ENCODE data around the gene GSKIP. TPM values are rescaled to one million over a fixed set of nuclear protein-coding genes. Genes with fewer than 3 reads are reported as not detected.

GSKIP gene
- polyA plus RNA-seq, 1 of the 3 experiments (the other 2 are of a cell fraction), result 13.6 TPM

- Histone ChIP-seq H3K27ac (ENCODE audit: low read depth in 2 of 2, low read length in 1 of 2) (no peak overlapping the region), H3K4me3 (ENCODE audit: low read depth in 2 of 2, low read length in 1 of 2) (no peak overlapping the region), H3F3A (replicated peaks; ENCODE audit: insufficient read depth) (peaks cover under 1% of the 10 kb centered on the region), H3K9ac (no peak overlapping the region), H2AFZ (ENCODE audit: low read depth) (no peak overlapping the region), H3K27me3 (ENCODE audit: insufficient read depth) (no peaks in the 10 kb centered on the region), H3K4me1 (ENCODE audit: control insufficient read depth in 1 of 2, insufficient read depth in 2 of 2, low read depth in 1 of 2, low read length in 1 of 2) (peaks cover 0 to 5% of the 10 kb centered on the region in 2 experiments; a peak in 1 of 4 replicates), H3K4me2 (no peak overlapping the region), H3K9me3 (no peaks in the 10 kb centered on the region), H3K79me2 (ENCODE audit: insufficient read depth) (peaks cover 44% of the 10 kb centered on the region), H3K36me3 (replicated peaks in 1 of 2; ENCODE audit: control insufficient read depth in 1 of 2, insufficient read depth in 2 of 2, low read length in 1 of 2) (peaks cover 0 to 5% of the 10 kb centered on the region in 2 experiments), H3K9me2 (no peaks in the 10 kb centered on the region), H4K20me1 (ENCODE audit: insufficient read depth) (peaks cover 9% of the 10 kb centered on the region; the same call in 1 of the 2 replicates)
- 100% methylated on average over 3 of the region's 3 CpGs for WGBS (ENCODE audit: low lambda C conversion rate)
- POLR2A ChIA-PET, result no interaction called here
- DNase-seq, result no peak
- TF ChIP-seq CTCF (IDR thresholded peaks at IDR 0.05) (no peak), FOXM1 (IDR thresholded peaks at IDR 0.05; ENCODE audit: low read depth) (no peak), NRF1 (IDR thresholded peaks at IDR 0.05; ENCODE audit: low read depth, low read length) (no peak)
- TF ChIP-seq, protein P1, sequence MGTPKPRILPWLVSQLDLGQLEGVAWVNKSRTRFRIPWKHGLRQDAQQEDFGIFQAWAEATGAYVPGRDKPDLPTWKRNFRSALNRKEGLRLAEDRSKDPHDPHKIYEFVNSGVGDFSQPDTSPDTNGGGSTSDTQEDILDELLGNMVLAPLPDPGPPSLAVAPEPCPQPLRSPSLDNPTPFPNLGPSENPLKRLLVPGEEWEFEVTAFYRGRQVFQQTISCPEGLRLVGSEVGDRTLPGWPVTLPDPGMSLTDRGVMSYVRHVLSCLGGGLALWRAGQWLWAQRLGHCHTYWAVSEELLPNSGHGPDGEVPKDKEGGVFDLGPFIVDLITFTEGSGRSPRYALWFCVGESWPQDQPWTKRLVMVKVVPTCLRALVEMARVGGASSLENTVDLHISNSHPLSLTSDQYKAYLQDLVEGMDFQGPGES (IDR thresholded peaks at IDR 0.05; ENCODE audit: low read depth, low read length), result no peak
- CTCF ChIA-PET, result interaction anchor here (1.0 kb wide), 1 partner anchor 8 kb away, joined by 4 read pairs; no protein-coding TSS in a partner anchor
Measured at GRCh38 chr14:96351986-96352385, 11.3 kb upstream of the GSKIP start.

GRCh38 chr14:96352708-96353107 is 10.6 kb upstream of the GSKIP start:
- 90% methylated on average over 2 of the region's 2 CpGs for WGBS (ENCODE audit: low lambda C conversion rate)
- Histone ChIP-seq H4K20me1 (ENCODE audit: insufficient read depth) (peaks cover 9% of the 10 kb centered on the region; the same call in 1 of the 2 replicates), H3F3A (replicated peaks; ENCODE audit: insufficient read depth) (no peaks in the 10 kb centered on the region), H3K4me2 (no peak overlapping the region), H2AFZ (ENCODE audit: low read depth) (no peak overlapping the region), H3K9ac (no peak overlapping the region), H3K9me2 (no peaks in the 10 kb centered on the region), H3K4me1 (ENCODE audit: control insufficient read depth in 1 of 2, insufficient read depth in 2 of 2, low read depth in 1 of 2, low read length in 1 of 2) (peaks cover 0 to 5% of the 10 kb centered on the region in 2 experiments; a peak in 1 of 4 replicates), H3K9me3 (no peaks in the 10 kb centered on the region), H3K4me3 (ENCODE audit: low read depth in 2 of 2, low read length in 1 of 2) (no peak overlapping the region), H3K36me3 (replicated peaks in 1 of 2; ENCODE audit: control insufficient read depth in 1 of 2, insufficient read depth in 2 of 2, low read length in 1 of 2) (peaks cover 0 to 5% of the 10 kb centered on the region in 2 experiments), H3K79me2 (ENCODE audit: insufficient read depth) (peaks cover 50% of the 10 kb centered on the region), H3K27me3 (ENCODE audit: insufficient read depth) (no peaks in the 10 kb centered on the region), H3K27ac (ENCODE audit: low read depth in 2 of 2, low read length in 1 of 2) (no peak overlapping the region)
- DNase-seq, result no peak
- ChIA-PET CTCF (no interaction called here), POLR2A (no interaction called here)
- TF ChIP-seq REST (IDR thresholded peaks at IDR 0.05; ENCODE audit: low read depth, low read length), result no peak
- TF ChIP-seq RFX5 (IDR thresholded peaks at IDR 0.05; ENCODE audit: low read length), result no peak
- TF ChIP-seq, protein P2, sequence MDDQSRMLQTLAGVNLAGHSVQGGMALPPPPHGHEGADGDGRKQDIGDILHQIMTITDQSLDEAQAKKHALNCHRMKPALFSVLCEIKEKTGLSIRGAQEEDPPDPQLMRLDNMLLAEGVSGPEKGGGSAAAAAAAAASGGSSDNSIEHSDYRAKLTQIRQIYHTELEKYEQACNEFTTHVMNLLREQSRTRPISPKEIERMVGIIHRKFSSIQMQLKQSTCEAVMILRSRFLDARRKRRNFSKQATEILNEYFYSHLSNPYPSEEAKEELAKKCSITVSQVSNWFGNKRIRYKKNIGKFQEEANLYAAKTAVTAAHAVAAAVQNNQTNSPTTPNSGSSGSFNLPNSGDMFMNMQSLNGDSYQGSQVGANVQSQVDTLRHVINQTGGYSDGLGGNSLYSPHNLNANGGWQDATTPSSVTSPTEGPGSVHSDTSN (IDR thresholded peaks at IDR 0.05), result no peak
- TF ChIP-seq TCF12 (IDR thresholded peaks at IDR 0.05), result no peak
